ENCODE measurements around the gene GGTLC2.

DNA sequence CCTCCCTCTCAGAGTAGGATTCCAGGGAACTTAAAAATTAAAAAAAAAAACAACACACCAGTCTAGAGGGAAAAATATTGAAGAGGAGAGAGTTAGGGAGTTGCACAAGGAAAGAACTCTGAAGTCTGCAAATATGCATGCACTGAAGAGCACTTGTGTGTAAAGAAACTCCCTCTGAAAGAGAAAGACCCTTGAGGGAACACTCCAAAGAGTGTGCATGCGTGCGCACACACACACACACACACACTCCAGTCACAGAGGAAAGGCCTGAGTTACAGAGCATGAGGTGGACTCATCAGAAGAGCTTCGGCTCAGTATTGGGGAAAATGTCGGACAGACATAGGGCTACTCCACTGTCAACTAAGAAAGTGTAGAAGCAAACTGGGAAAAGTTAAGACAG, 30.1 kb downstream of the GGTLC2 start:
- TF ChIP-seq, protein P1, sequence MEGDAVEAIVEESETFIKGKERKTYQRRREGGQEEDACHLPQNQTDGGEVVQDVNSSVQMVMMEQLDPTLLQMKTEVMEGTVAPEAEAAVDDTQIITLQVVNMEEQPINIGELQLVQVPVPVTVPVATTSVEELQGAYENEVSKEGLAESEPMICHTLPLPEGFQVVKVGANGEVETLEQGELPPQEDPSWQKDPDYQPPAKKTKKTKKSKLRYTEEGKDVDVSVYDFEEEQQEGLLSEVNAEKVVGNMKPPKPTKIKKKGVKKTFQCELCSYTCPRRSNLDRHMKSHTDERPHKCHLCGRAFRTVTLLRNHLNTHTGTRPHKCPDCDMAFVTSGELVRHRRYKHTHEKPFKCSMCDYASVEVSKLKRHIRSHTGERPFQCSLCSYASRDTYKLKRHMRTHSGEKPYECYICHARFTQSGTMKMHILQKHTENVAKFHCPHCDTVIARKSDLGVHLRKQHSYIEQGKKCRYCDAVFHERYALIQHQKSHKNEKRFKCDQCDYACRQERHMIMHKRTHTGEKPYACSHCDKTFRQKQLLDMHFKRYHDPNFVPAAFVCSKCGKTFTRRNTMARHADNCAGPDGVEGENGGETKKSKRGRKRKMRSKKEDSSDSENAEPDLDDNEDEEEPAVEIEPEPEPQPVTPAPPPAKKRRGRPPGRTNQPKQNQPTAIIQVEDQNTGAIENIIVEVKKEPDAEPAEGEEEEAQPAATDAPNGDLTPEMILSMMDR (conservative IDR thresholded peaks at IDR 0.05; ENCODE audit: low read length), result no peak
- no peak for TF ChIP-seq EZH2phosphoT487 (IDR thresholded peaks at IDR 0.05; ENCODE audit: borderline replicate concordance)

Data from Loucy (cell line).